Measurements from ENCODE around the gene SNIP1.
"Not testable (repeated sequence)": the region's sequence is repeated elsewhere in the genome, so short reads cannot be mapped to it uniquely, and the experiment has no call there.

DNA sequence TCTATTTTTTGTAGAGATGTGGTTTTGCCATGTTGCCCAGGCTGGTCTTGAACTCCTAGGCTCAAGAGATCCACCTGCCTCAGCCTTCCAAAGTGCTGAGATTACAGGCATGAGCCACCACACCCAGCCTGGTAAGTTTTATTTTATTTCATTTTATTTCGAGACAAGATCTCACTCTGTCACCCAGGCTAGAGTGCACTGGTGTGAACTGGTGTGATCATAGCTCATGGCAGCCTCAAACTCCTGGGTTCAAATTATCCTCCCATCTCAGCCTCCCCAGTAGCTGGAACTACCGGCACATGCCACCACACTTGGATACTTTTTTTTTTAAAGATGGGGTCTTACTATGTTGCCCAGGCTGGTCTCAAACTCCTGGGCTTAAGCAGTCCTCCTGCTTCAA is 51.3 kb downstream of the SNIP1 start:
- TF ChIP-seq, protein P1, sequence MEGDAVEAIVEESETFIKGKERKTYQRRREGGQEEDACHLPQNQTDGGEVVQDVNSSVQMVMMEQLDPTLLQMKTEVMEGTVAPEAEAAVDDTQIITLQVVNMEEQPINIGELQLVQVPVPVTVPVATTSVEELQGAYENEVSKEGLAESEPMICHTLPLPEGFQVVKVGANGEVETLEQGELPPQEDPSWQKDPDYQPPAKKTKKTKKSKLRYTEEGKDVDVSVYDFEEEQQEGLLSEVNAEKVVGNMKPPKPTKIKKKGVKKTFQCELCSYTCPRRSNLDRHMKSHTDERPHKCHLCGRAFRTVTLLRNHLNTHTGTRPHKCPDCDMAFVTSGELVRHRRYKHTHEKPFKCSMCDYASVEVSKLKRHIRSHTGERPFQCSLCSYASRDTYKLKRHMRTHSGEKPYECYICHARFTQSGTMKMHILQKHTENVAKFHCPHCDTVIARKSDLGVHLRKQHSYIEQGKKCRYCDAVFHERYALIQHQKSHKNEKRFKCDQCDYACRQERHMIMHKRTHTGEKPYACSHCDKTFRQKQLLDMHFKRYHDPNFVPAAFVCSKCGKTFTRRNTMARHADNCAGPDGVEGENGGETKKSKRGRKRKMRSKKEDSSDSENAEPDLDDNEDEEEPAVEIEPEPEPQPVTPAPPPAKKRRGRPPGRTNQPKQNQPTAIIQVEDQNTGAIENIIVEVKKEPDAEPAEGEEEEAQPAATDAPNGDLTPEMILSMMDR (IDR thresholded peaks at IDR 0.05) = not testable (repeated sequence)
- TF ChIP-seq POLR2A (IDR thresholded peaks at IDR 0.05) = not testable (repeated sequence)
